H1 (cell line): ENCODE results near the gene ZFYVE19.

Experiments
- EZH2 ChIP-seq: fragments of 200-600 bp; sonication (generic); IDR thresholded peaks from 2 replicates; pipeline ENCODE4 v1.7.1; 2012; ENCODE audit warnings: low read depth, mild to moderate bottlenecking, moderate library complexity, low read length, inconsistent platforms; ENCODE audit not compliant: severe bottlenecking
- NANOG ChIP-seq: IDR thresholded peaks from 2 replicates; pipeline ENCODE4 v1.6.1; 2011; ENCODE audit warnings: low read length, low read depth, mild to moderate bottlenecking, inconsistent platforms; ENCODE audit not compliant: insufficient read depth, poor library complexity, severe bottlenecking
- NRF1 ChIP-seq: IDR thresholded peaks from 2 replicates; pipeline ENCODE4 v1.6.1; 2011; ENCODE audit warnings: mild to moderate bottlenecking, low read depth, low read length, improper control_type of control experiment
- POLR2A ChIP-seq, 2 experiments: IDR thresholded peaks; 1 replicate in 1 of 2; 2 replicates in 1 of 2; pipeline ENCODE4 v1.6.1; 2011; ENCODE audit warnings: low read depth in 2 of 2, low read length in 2 of 2, mild to moderate bottlenecking in 2 of 2; ENCODE audit errors: control extremely low read depth in 1 of 2
- USF2 ChIP-seq: IDR thresholded peaks from 2 replicates; pipeline ENCODE4 v1.6.1; 2011; ENCODE audit warnings: low read length, improper control_type of control experiment

GRCh38 chr15:40845036-40845435 is 38.1 kb downstream of the ZFYVE19 start:
- TF ChIP-seq NANOG (no peak), NRF1 (no peak), USF2 (no peak), EZH2 (no peak), POLR2A (IDR thresholded peaks at IDR 0.05; ENCODE audit: control extremely low read depth in 1 of 2, low read depth in 2 of 2, low read length in 2 of 2) (no peak)
